ENCODE results near the gene GTF2F2. TPM values are rescaled to one million over a fixed set of nuclear protein-coding genes. Genes with fewer than 3 reads are reported as not detected.

Gene GTF2F2
- total RNA-seq, 1 experiment from 2014 or later = 40.1 TPM

- ChIA-PET CTCF (no interaction called here), POLR2A (no interaction called here), RAD21 (ENCODE audit: low non-redundant PET in 1 of 2, low total read pairs in 2 of 2, uncharacterized antibody in 2 of 2, unreplicated experiment in 2 of 2) (no interaction called here)
- Histone ChIP-seq H3K4me1 (ENCODE audit: control insufficient read depth in 1 of 2, insufficient read depth in 2 of 2, low read length in 2 of 2) (no peaks in the 10 kb centered on the region; a peak in 1 of 4 replicates), H3K9me2 (ENCODE audit: insufficient read depth) (no peaks in the 10 kb centered on the region), H2AFZ (ENCODE audit: low read depth, low read length, poor library complexity, severe bottlenecking) (no peak overlapping the region), H3K4me3 (replicated peaks in 1 of 2; ENCODE audit: low read depth in 1 of 2, low read length in 2 of 2) (no peak overlapping the region), H3K4me2 (ENCODE audit: low read length) (no peak overlapping the region), H3K9me3 (ENCODE audit: control insufficient read depth in 1 of 2, insufficient read depth in 1 of 2, low read depth in 1 of 2, low read length in 2 of 2) (peaks cover 0 to 4% of the 10 kb centered on the region in 2 experiments; a peak in 2 of 4 replicates), H3K79me2 (ENCODE audit: insufficient read depth, low read length) (peaks cover 99% of the 10 kb centered on the region), H3K27ac (ENCODE audit: low read depth, low read length) (no peak overlapping the region), H3K27me3 (ENCODE audit: insufficient read depth, low read length) (no peaks in the 10 kb centered on the region), H4K20me1 (ENCODE audit: insufficient read depth) (peaks cover 7% of the 10 kb centered on the region; the same call in 1 of the 2 replicates), H3K36me3 (ENCODE audit: control insufficient read depth in 1 of 2, insufficient read depth in 2 of 2, low read length in 2 of 2) (peaks cover 0 to 6% of the 10 kb centered on the region in 2 experiments; a peak in 1 of 4 replicates), H3K9ac (ENCODE audit: low read length) (no peak overlapping the region)
- DNase-seq (ENCODE audit: low read depth, low spot score) = peak; percentile 23
- BruUV-seq (replicated peaks) = no TSS peak
- ATAC-seq = no peak
- intact Hi-C loops (cut with micrococcal nuclease) = no loop called here
- TF ChIP-seq CBX3 (IDR thresholded peaks at IDR 0.05; ENCODE audit: low read depth) (0 out of 2 replicates have a peak, but pooled peaks have one; percentile 46), SIN3A (IDR thresholded peaks at IDR 0.05; ENCODE audit: low read depth) (no peak)
Measured at GRCh38 chr13:45133396-45134118, 13.2 kb downstream of the GTF2F2 start.

GRCh38 chr13:45136741-45137504 lies 16.6 kb downstream of the GTF2F2 start:
- no peak overlapping the region for H3K4me3 ChIP-seq (replicated peaks in 1 of 2; ENCODE audit: low read depth in 1 of 2, low read length in 2 of 2)
- H3K4me2 ChIP-seq (ENCODE audit: low read length) = no peak overlapping the region
- peaks cover 98% of the 10 kb centered on the region for H3K79me2 ChIP-seq (ENCODE audit: insufficient read depth, low read length)
- DNase-seq (ENCODE audit: low read depth, low spot score) (no peak), ATAC-seq (no peak)
- no peak overlapping the region for H2AFZ ChIP-seq (ENCODE audit: low read depth, low read length, poor library complexity, severe bottlenecking)
- POLR2A ChIA-PET = no interaction called here
- intact Hi-C loops (cut with micrococcal nuclease) = no loop called here
- RAD21 ChIA-PET (ENCODE audit: low non-redundant PET in 1 of 2, low total read pairs in 2 of 2, uncharacterized antibody in 2 of 2, unreplicated experiment in 2 of 2) = no interaction called here
- no peaks in the 10 kb centered on the region for H3K9me2 ChIP-seq (ENCODE audit: insufficient read depth)
- no peak overlapping the region for H3K27ac ChIP-seq (ENCODE audit: low read depth, low read length)
- TF ChIP-seq MAX (IDR thresholded peaks at IDR 0.05) = no peak
- TF ChIP-seq ZNF274 (IDR thresholded peaks at IDR 0.05; ENCODE audit: low read depth, low read length) = no peak
- no peak for TF ChIP-seq ZFX (IDR thresholded peaks at IDR 0.05)
- no peak for TF ChIP-seq CEBPB (IDR thresholded peaks at IDR 0.05; ENCODE audit: low read depth)
- no peak for TF ChIP-seq REST (IDR thresholded peaks at IDR 0.05; ENCODE audit: low read depth)
- TF ChIP-seq ATF3 (IDR thresholded peaks at IDR 0.05) = no peak
- no peak for TF ChIP-seq SIN3A (IDR thresholded peaks at IDR 0.05; ENCODE audit: low read depth)
- no peak for TF ChIP-seq YY1 (IDR thresholded peaks at IDR 0.05; ENCODE audit: extremely low read depth, insufficient replicate concordance, low read depth, low read length)
- TF ChIP-seq EZH2 (IDR thresholded peaks at IDR 0.05) = no peak
- no peak for TF ChIP-seq ELF1 (IDR thresholded peaks at IDR 0.05; ENCODE audit: borderline replicate concordance, low read depth)
- TF ChIP-seq TCF7L2 (IDR thresholded peaks at IDR 0.05; ENCODE audit: borderline replicate concordance, extremely low read depth, insufficient read depth, insufficient read length) = no peak
- TF ChIP-seq JUND (IDR thresholded peaks at IDR 0.05) = no peak
- no peak for TF ChIP-seq SRF (IDR thresholded peaks at IDR 0.05; ENCODE audit: low read depth)
- no peaks in the 10 kb centered on the region for H3K27me3 ChIP-seq (ENCODE audit: insufficient read depth, low read length)
- CTCF ChIA-PET = no interaction called here
- H4K20me1 ChIP-seq (ENCODE audit: insufficient read depth) = no peaks in the 10 kb centered on the region; the same call in 1 of the 2 replicates
- no peak overlapping the region for H3K9ac ChIP-seq (ENCODE audit: low read length)
- H3K4me1 ChIP-seq (ENCODE audit: control insufficient read depth in 1 of 2, insufficient read depth in 2 of 2, low read length in 2 of 2) = peaks cover 19 to 23% of the 10 kb centered on the region in 2 experiments
- peaks cover 0 to 4% of the 10 kb centered on the region in 2 experiments; a peak in 1 of 4 replicates for H3K9me3 ChIP-seq (ENCODE audit: control insufficient read depth in 1 of 2, insufficient read depth in 1 of 2, low read depth in 1 of 2, low read length in 2 of 2)
- BruUV-seq (replicated peaks) = no TSS peak
- H3K36me3 ChIP-seq (ENCODE audit: control insufficient read depth in 1 of 2, insufficient read depth in 2 of 2, low read length in 2 of 2) = peaks cover 2 to 9% of the 10 kb centered on the region in 2 experiments; a peak in 2 of 4 replicates

Measured in HCT116 (cell line).